WTC11 (cell line): Measurements from ENCODE around the gene DCTN2.

Source experiments
- ATF3 ChIP-seq: sonication (generic); formaldehyde crosslinking; conservative IDR thresholded peaks from 2 replicates; pipeline ENCODE4 v1.8.1; 2022; ENCODE audit warnings: mild to moderate bottlenecking, missing genetic modification reagents
- CBFB ChIP-seq: sonication (generic); formaldehyde crosslinking; IDR thresholded peaks from 2 replicates; pipeline ENCODE4 v1.8.1; 2022; ENCODE audit warnings: mild to moderate bottlenecking, low read depth, missing genetic modification reagents
- CDX4 ChIP-seq: fragments of 250-450 bp; sonication (Bioruptor Pico); IDR thresholded peaks from 2 replicates; pipeline ENCODE4 v1.9.0; 2021; ENCODE audit warnings: moderate library complexity, mild to moderate bottlenecking, inconsistent platforms, borderline replicate concordance
- CREB1 ChIP-seq: sonication (generic); formaldehyde crosslinking; IDR thresholded peaks from 2 replicates; pipeline ENCODE4 v1.8.0; 2023; ENCODE audit warnings: mild to moderate bottlenecking, missing genetic modification reagents
- CTCF ChIP-seq: fragments of 200-600 bp; IDR thresholded peaks from 2 replicates; pipeline ENCODE4 v1.8.0; 2022; ENCODE audit warnings: antibody characterized with exemption
- ETV6 ChIP-seq: sonication (generic); formaldehyde crosslinking; IDR thresholded peaks from 2 replicates; pipeline ENCODE4 v1.8.1; 2022; ENCODE audit warnings: mild to moderate bottlenecking, missing genetic modification reagents
- TP53 ChIP-seq: sonication (generic); formaldehyde crosslinking; IDR thresholded peaks from 2 replicates; pipeline ENCODE4 v1.8.1; 2023; ENCODE audit warnings: mild to moderate bottlenecking, missing genetic modification reagents

- TF ChIP-seq CBFB (no peak), ETV6 (CRISPR knock-in tag) (no peak), CTCF (no peak), ATF3 (no peak), TP53 (CRISPR knock-in tag) (no peak), CDX4 (CRISPR knock-in tag) (no peak), CREB1 (CRISPR knock-in tag) (no peak)
These were observed at the start of gene DCTN2 for GRCh38 chr12:57546438-57547287.
